Measurements from ENCODE around the gene TCN2. TPM values are rescaled to one million over a fixed set of nuclear protein-coding genes. Genes with fewer than 3 reads are reported as not detected.

Gene TCN2
- total RNA-seq, result 12.3 and 14.3 TPM in 2 replicates

DNA sequence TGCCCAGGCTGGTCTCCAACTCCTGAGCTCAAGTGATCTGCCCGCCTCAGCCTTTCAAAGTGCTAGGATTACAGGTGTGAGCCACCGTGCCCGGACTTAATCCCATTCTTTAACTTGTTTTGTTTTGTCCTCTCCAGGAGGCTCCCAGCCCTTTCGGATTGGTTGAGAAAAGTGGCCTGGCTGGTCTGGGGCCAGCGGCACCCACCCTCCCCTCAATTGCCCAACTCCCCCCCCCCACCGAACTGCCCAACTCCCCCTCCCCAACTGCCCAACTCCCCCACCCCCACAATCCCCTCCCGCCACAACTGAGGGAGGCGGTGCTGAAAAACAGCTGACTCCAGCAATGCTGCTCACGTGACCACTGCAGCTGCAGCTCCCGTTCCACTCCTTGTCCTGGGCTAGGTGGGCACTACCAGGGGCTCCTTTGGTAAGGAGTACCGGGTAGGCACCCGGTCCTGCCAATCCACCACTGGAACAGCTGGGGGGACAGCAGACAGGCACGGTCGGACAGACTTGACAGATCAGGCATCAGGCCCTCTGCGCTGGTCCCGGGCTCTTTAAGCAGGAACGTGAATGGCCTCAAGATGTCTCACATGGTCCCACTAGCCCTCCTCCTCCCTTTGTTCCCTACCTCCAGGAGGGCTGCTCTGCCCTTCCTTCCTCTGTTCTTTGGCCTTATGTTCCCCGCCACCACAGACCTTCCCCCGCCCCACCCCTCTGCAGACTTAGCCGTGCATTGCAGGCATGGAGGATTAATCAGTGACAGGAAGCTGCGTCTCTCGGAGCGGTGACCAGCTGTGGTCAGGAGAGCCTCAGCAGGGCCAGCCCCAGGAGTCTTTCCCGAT, at the start of gene TCN2:
Gene TCN2, plus strand, starts transcription at position 720 of the 845 bp plus-strand sequence. CDS start 158 bp downstream, outside the sequence.

DNA sequence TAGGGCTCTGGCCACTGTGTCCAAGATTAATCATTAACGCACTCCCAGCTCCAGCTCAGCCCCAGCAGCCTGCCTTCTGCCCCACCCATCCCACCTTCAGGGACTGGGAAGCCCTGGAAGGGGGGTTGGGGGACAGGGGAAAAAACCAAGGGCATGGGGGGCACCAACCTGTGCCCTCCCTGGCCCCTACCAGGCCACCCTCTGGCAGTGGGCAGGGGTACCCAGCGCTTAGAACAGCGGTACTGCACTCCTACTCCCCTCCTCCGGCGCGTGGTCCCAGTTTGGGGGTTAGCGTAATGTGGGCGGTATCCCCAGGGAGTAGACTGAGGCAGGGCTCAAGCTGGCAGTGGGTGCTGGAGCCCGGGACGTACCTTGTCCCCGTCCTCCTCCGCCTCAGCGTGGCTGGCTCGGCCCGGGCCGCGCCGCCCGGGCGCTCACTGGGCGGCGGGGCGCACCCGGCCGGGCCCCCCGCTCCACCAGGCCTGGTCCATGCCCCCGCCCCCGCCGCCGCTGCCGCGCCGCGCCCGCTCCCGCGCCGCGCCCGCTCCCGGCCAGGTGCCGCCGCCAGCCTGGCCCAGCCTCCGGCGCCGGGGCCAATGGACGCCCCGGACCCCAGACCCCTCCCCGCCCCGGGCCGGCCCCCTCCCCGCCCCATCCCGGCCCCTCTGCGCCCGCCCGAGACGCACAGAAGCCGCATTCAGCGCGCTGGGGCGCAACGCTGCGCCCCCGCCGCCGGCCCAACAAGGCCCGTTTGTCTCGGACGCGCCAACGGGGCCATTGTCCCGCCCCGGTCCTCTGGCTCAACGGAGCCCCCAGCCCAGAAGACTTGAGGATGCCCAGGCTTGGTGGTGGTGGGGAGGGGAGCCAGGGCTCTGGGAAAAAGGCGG, 32.6 kb upstream of the TCN2 start, which contains the start of gene GAL3ST1:
Gene GAL3ST1, minus strand, starts transcription at position 571 of the 887 bp plus-strand sequence. CDS start 17,273 bp downstream, outside the sequence.

DNA sequence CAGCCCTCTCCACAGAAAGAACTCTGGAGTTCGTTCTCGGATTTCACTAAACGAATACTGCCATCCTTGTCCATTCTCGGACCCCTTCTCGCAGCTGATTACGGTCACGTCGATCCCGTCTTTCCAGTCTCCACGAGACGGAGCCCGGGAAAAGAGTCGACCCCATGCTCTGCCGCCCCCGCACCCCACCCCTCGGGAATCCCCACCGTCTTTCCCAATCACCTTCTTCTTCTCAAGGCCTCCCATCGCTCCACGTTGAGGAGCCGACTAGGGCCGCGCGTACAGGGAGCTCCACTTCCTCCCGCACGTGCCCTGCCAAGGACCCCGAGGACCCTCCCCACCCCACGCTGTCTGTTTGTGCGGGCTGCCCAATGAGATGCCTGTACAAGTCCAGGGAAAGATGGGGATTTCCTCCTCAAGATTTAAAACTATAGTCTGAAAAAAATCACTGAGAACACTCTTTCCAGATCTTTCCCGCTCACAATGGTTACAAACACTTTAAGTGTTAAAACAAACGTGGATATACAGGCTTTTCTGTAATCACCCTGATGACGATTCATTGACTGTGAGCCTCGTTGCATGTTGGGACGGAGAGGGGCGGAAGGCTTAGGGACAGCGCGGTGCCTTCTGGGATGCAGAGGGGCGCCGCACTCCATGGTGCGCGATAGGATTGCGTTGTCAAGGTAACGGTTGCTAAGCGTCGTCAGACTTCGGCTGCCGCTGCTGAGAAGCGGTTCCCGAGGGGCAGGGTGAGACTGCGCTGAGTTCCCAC, 15.2 kb upstream of the TCN2 start, which contains the start of gene PES1:
Gene PES1, minus strand, starts transcription at position 323 of the 772 bp plus-strand sequence. Its CDS starts 77 bp downstream, at position 246.

DNA sequence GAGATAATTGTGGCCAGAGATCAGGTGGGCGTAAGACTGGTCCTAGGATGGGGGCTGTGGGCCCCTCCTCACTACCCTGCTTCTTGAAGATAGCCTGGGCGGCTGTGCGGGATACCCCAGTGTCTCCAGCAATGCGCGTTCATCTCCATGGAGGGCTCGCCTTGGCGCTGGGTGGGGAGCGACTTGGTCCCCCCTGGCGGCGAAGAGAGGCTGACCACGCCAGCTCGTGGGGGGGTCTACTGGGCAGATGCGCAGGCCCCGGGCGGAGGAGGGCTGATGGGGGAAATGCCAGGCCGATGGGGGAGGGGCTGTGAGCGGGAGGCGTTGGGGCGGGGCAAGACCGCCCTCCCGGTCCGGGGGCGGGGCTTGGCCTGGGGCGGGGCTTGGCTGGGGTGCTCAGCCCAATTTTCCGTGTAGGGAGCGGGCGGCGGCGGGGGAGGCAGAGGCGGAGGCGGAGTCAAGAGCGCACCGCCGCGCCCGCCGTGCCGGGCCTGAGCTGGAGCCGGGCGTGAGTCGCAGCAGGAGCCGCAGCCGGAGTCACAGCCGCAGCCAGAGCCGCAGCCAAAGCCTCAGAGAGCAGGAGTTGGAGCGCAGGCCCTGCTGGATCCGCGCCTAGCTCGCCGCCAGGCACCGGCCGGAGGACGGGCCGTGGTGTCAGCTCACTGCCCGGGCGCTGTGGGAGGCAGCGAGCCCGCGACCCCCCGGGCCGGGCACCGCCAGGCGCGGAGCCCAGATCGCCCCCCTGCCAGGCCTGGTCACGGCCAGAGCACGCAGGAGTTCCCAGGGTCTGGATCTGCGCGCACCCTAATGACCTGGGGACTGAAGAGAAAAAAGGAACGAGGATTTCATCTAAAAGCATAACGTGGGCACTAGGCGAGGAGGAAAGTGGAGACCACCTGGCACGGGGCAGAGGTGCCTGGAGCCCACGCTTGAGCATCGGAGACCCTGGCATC, 28.6 kb downstream of the TCN2 start, which contains the start of gene SLC35E4:
Gene SLC35E4, plus strand, starts transcription at position 509 of the 953 bp plus-strand sequence. CDS start 670 bp downstream, outside the sequence.

DNA sequence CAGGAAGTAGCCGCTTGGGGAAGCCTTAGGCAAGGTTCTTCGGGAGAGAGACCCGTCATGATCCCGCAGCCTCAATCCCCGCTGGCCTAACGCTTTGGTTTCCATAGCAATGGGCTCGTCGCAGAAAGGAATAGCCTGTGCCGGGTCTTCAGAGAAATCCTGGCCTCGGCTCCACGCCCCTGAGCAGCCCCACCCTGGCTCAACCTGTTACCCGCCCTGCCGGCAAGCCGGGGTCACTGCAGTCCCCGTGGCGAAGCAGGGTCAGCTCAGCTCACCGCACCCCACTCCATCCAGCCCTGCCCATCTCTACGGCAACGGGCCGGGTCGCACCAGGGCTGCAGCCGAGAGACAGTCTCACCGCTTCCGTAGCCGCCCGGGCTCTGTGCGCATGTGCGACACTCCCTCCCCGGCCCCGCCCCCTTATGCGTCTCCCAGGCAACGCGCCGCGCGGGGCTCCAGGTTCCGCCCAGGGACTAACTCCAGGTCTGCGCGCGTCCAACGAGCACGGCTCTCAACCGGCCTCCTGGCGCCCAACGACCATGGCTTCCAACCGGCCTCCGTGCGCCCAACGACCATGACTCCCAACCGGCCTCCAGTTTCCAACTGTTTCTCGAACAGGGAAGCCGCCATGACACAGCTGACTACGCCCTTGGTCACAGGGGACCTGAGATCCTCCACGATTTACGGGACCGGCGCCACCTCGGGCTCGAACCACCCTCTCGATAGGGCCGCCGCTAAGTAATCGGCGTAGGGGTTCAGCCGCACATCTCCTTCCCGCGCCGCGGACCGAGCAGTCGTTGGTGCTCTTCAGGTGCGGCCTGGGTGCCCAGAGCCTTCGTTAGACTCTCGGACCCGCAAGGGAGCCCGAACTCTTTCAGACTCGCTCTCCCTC, 60.8 kb downstream of the TCN2 start, which contains the start of gene DUSP18:
Gene DUSP18, minus strand, starts transcription at position 382 of the 892 bp plus-strand sequence. CDS start 3,872 bp downstream, outside the sequence.

Other genes with a start within 250 kb of the TCN2 start
- gene RNF215, start 219.8 kb upstream of the TCN2 start, total RNA-seq, result 22.1 and 29.5 TPM in 2 replicates
- 9.1 and 19.1 TPM in 2 replicates for gene SEC14L2, start 210.2 kb upstream of the TCN2 start, total RNA-seq
- 2.0 TPM in 2 replicates for gene MTFP1, start 181.4 kb upstream of the TCN2 start, total RNA-seq
- not detected in 2 replicates for gene SEC14L3, start 135.2 kb upstream of the TCN2 start, total RNA-seq
- gene SEC14L4, start 101.5 kb upstream of the TCN2 start, total RNA-seq, result under 0.01 TPM in 1 of 2 replicates, not detected in the other
- 0.16 and 0.60 TPM in 2 replicates for gene SEC14L6, start 60.4 kb upstream of the TCN2 start, total RNA-seq
- gene GAL3ST1, start 32.5 kb upstream of the TCN2 start, total RNA-seq, result not detected in 2 replicates
- gene PES1, start 15.3 kb upstream of the TCN2 start, total RNA-seq, result 77.9 and 102 TPM in 2 replicates
- 7.4 and 9.4 TPM in 2 replicates for gene SLC35E4, start 28.6 kb downstream of the TCN2 start, total RNA-seq
- 8.5 and 11.5 TPM in 2 replicates for gene DUSP18, start 60.7 kb downstream of the TCN2 start, total RNA-seq
- 1.1 and 1.4 TPM in 2 replicates for gene OSBP2, start 87.7 kb downstream of the TCN2 start, total RNA-seq

Data from bronchial smooth muscle cell (primary cell).